ENCODE results near the gene ZNF496.

DNA sequence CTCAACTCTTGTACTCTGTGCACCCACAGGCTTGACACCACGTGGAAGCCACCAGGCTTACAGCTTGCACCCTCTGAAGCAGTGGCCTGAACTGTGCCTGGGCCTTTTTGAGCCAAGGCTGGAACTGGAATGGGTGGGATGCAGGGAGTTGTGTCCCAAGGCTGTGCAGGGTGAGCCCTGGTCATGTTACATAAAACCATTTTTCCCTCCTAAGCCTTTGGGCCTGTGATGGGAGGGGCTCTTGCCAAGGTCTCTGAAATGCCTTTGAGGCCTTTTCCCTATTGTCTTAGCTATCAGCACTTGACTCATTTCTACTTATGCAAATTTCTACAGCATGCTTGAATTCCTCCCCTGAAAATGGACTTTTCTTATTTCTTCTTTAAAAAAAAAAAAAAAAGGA, 61.7 kb downstream of the ZNF496 start:
- TF ChIP-seq, protein P1, sequence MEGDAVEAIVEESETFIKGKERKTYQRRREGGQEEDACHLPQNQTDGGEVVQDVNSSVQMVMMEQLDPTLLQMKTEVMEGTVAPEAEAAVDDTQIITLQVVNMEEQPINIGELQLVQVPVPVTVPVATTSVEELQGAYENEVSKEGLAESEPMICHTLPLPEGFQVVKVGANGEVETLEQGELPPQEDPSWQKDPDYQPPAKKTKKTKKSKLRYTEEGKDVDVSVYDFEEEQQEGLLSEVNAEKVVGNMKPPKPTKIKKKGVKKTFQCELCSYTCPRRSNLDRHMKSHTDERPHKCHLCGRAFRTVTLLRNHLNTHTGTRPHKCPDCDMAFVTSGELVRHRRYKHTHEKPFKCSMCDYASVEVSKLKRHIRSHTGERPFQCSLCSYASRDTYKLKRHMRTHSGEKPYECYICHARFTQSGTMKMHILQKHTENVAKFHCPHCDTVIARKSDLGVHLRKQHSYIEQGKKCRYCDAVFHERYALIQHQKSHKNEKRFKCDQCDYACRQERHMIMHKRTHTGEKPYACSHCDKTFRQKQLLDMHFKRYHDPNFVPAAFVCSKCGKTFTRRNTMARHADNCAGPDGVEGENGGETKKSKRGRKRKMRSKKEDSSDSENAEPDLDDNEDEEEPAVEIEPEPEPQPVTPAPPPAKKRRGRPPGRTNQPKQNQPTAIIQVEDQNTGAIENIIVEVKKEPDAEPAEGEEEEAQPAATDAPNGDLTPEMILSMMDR (IDR thresholded peaks at IDR 0.05): no peak
- no peak for TF ChIP-seq ZFX (IDR thresholded peaks at IDR 0.05; ENCODE audit: borderline replicate concordance)
